H1 (cell line): Measurements from ENCODE around the gene PRLH. TPM values are rescaled to one million over a fixed set of nuclear protein-coding genes. Genes with fewer than 3 reads are reported as not detected.

Experiments
- ASH2L ChIP-seq: fragments of 200-600, 300-600 bp; sonication (generic); IDR thresholded peaks from one replicate; pipeline ENCODE4 v1.7.1; 2017; ENCODE audit warnings: low read length
- BACH1 ChIP-seq: IDR thresholded peaks from 2 replicates; pipeline ENCODE4 v1.6.1; 2012; ENCODE audit warnings: low read length, improper control_type of control experiment
- CEBPB ChIP-seq: IDR thresholded peaks from 2 replicates; pipeline ENCODE4 v1.6.1; 2012; ENCODE audit warnings: low read depth, low read length
- CHD1 ChIP-seq: IDR thresholded peaks from 2 replicates; pipeline ENCODE4 v1.6.1; 2012; ENCODE audit warnings: low read depth, low read length, improper control_type of control experiment
- EGR1 ChIP-seq: IDR thresholded peaks from 2 replicates; pipeline ENCODE4 v1.6.1; 2011; ENCODE audit warnings: low read depth, low read length, borderline replicate concordance
- EP300 ChIP-seq, 2 experiments: IDR thresholded peaks; 1 replicate in 1 of 2; 2 replicates in 1 of 2; pipeline ENCODE4 v1.6.1; 2011 to 2012; ENCODE audit warnings: low read depth in 2 of 2, low read length in 2 of 2, mild to moderate bottlenecking in 2 of 2, borderline replicate concordance in 1 of 2, inconsistent platforms in 1 of 2, moderate library complexity in 1 of 2
- GTF2F1 ChIP-seq: IDR thresholded peaks from 2 replicates; pipeline ENCODE4 v1.6.1; 2012; ENCODE audit warnings: low read depth, low read length, improper control_type of control experiment, borderline replicate concordance
- HDAC2 ChIP-seq, 2 experiments: fragments of 300-600 bp in 1 of 2; sonication (generic) in 1 of 2; IDR thresholded peaks; 2 replicates each; pipeline ENCODE4 v1.6.1; 2011 to 2012; ENCODE audit warnings: low read depth in 2 of 2, low read length in 2 of 2, mild to moderate bottlenecking in 2 of 2, moderate library complexity in 2 of 2, borderline replicate concordance in 1 of 2, inconsistent platforms in 1 of 2
- JUND ChIP-seq: IDR thresholded peaks from 2 replicates; pipeline ENCODE4 v1.6.1; 2011; ENCODE audit warnings: mild to moderate bottlenecking, improper control_type of control experiment, low read length
- KDM4A ChIP-seq: IDR thresholded peaks from one replicate; pipeline ENCODE4 v1.7.1; 2012; ENCODE audit warnings: low read depth, mild to moderate bottlenecking, moderate library complexity, low read length, inconsistent platforms; ENCODE audit not compliant: severe bottlenecking
- NRF1 ChIP-seq: IDR thresholded peaks from 2 replicates; pipeline ENCODE4 v1.6.1; 2011; ENCODE audit warnings: mild to moderate bottlenecking, low read depth, low read length, improper control_type of control experiment
- PHF8 ChIP-seq: fragments of 200-600 bp; sonication (generic); conservative IDR thresholded peaks from 2 replicates; pipeline ENCODE4 v1.7.1; 2012; ENCODE audit warnings: low read depth, mild to moderate bottlenecking, inconsistent platforms, low read length, moderate library complexity
- POLR2AphosphoS5 ChIP-seq: IDR thresholded peaks from 2 replicates; pipeline ENCODE4 v1.6.1; 2011; ENCODE audit warnings: low read depth, low read length
- RXRA ChIP-seq: IDR thresholded peaks from 2 replicates; pipeline ENCODE4 v1.6.1; 2011; ENCODE audit warnings: low read depth, mild to moderate bottlenecking, low read length, moderate library complexity; ENCODE audit not compliant: insufficient read depth
- SIN3A ChIP-seq, 2 experiments: IDR thresholded peaks in 1 of 2; conservative IDR thresholded peaks in 1 of 2; 2 replicates each; pipeline ENCODE4 v1.6.1; 2011 to 2012; ENCODE audit warnings: low read length in 2 of 2, improper control_type of control experiment in 1 of 2, low read depth in 1 of 2, mild to moderate bottlenecking in 1 of 2
- SIRT6 ChIP-seq: IDR thresholded peaks from one replicate; pipeline ENCODE4 v1.7.1; 2012; ENCODE audit warnings: low read length, inconsistent platforms
- SIX5 ChIP-seq: IDR thresholded peaks from 2 replicates; pipeline ENCODE4 v1.6.1; 2011; ENCODE audit warnings: mild to moderate bottlenecking, low read depth, low read length
- SP1 ChIP-seq: IDR thresholded peaks from 2 replicates; pipeline ENCODE4 v1.6.1; 2011; ENCODE audit warnings: low read depth, low read length
- SP2 ChIP-seq: IDR thresholded peaks from 2 replicates; pipeline ENCODE4 v1.6.1; 2012; ENCODE audit warnings: mild to moderate bottlenecking, low read length, inconsistent platforms
- TAF1 ChIP-seq: IDR thresholded peaks from 2 replicates; pipeline ENCODE4 v1.6.1; 2011; ENCODE audit warnings: mild to moderate bottlenecking, low read depth, low read length
- TCF12 ChIP-seq: IDR thresholded peaks from 2 replicates; pipeline ENCODE4 v1.6.1; 2011; ENCODE audit warnings: low read depth, mild to moderate bottlenecking, low read length
- YY1 ChIP-seq: IDR thresholded peaks from 2 replicates; pipeline ENCODE4 v1.6.1; 2011; ENCODE audit warnings: low read depth, mild to moderate bottlenecking, low read length
- polyA plus RNA-seq, 7 experiments: library from polyadenylated mRNA; depleted of rRNA in 3 of 7; stranded (reverse) in 5 of 7; unstranded in 2 of 7; fragments of >200 nt in 5 of 7; fragments of 200-250 nt in 2 of 7; gene quantifications; 1 replicate in 5 of 7; 2 replicates in 1 of 7; 4 replicates in 1 of 7; pipeline versions ENCODE4 v1.2.1 to v1.2.3, GENCODE V29; 2011 to 2013; ENCODE audit warnings: missing spikeins in 2 of 7, mixed read lengths in 2 of 7
- total RNA-seq: library from RNA; stranded (reverse); fragmentation: NEBNext Ultra II Directional; extraction: Animal tissue kit (Norgen Biotek cat#: 25700); gene quantifications from 2 replicates; pipeline ENCODE4 v1.2.1, GENCODE V29; 2021
- TF ChIP-seq, protein P1 (sequence below), 3 experiments: IDR thresholded peaks; 1 replicate in 2 of 3; 2 replicates in 1 of 3; pipeline versions ENCODE4 v1.5.1 to v1.6.1; 2011; ENCODE audit warnings: low read length in 3 of 3, mild to moderate bottlenecking in 3 of 3, inconsistent platforms in 2 of 3, low read depth in 1 of 3, moderate library complexity in 1 of 3; ENCODE audit not compliant: insufficient read depth in 1 of 3; ENCODE audit errors: control extremely low read depth in 1 of 3

Gene PRLH
- total and polyA plus RNA-seq, 2 of the 8 experiments (the other 6 are each of a cell fraction or from before 2014, with no cell fraction given) = not detected

DNA sequence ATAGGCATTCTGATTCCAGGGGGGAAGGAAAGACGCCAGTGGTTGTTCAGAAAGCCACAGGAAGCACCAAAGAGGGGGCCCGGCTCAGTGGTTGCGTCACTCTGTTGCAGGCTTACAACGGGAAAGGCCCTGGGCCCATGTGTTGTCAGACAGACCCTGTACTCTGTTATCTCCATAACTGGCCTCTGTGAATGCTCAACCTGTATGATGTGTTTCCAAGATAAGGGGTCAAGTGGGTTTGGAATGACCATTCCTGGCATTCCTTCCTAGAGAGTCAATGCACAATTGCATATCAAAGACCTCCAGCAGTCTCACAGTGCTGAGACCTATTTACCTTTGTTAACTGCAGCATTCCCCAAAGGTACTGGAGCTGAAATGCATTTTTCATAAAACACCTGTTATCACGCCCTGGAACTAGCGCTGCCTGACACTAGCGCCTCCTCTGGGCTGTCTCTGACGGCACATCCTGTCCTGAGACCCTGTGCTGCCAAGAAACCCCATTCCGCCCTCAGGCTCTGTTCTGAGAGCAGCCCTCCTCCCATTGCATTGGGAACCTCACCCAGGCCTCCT, 47.9 kb downstream of the PRLH start (continued):
- peak; percentile 98 for TF ChIP-seq TCF12
- TF ChIP-seq, protein P1, sequence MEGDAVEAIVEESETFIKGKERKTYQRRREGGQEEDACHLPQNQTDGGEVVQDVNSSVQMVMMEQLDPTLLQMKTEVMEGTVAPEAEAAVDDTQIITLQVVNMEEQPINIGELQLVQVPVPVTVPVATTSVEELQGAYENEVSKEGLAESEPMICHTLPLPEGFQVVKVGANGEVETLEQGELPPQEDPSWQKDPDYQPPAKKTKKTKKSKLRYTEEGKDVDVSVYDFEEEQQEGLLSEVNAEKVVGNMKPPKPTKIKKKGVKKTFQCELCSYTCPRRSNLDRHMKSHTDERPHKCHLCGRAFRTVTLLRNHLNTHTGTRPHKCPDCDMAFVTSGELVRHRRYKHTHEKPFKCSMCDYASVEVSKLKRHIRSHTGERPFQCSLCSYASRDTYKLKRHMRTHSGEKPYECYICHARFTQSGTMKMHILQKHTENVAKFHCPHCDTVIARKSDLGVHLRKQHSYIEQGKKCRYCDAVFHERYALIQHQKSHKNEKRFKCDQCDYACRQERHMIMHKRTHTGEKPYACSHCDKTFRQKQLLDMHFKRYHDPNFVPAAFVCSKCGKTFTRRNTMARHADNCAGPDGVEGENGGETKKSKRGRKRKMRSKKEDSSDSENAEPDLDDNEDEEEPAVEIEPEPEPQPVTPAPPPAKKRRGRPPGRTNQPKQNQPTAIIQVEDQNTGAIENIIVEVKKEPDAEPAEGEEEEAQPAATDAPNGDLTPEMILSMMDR (IDR thresholded peaks at IDR 0.05; ENCODE audit: control extremely low read depth in 1 of 3, insufficient read depth in 1 of 3, low read depth in 1 of 3, low read length in 3 of 3) = peak; percentile 66 to 97 (median 88)
- peak; percentile 91; the same call in 1 of the 2 replicates for TF ChIP-seq CEBPB
- TF ChIP-seq CHD1 = no peak
- TF ChIP-seq RXRA = 0 out of 2 replicates have a peak, but pooled peaks have one; percentile 40
- no peak for TF ChIP-seq SIRT6
- no peak for TF ChIP-seq YY1
- no peak for TF ChIP-seq BACH1
- TF ChIP-seq ASH2L = peak; percentile 32
- TF ChIP-seq SP2 = no peak
- TF ChIP-seq GTF2F1 = no peak
- TF ChIP-seq POLR2AphosphoS5 = no peak; the same call in 1 of the 2 replicates
- peak; percentile 89 for TF ChIP-seq SP1
- no peak for TF ChIP-seq SIN3A (conservative IDR thresholded peaks at IDR 0.05 in 1 of 2, IDR thresholded peaks at IDR 0.05 in 1 of 2; ENCODE audit: low read depth in 1 of 2, low read length in 2 of 2)
- TF ChIP-seq JUND = peak; percentile 73
- TF ChIP-seq EGR1 = peak; percentile 41; the same call in 1 of the 2 replicates
- peak; percentile 17 for TF ChIP-seq KDM4A
- TF ChIP-seq NRF1 = no peak
- peak in 1 of 2 experiments; percentile 96; a peak in 2 of 3 replicates for TF ChIP-seq EP300 (IDR thresholded peaks at IDR 0.05; ENCODE audit: borderline replicate concordance in 1 of 2, low read depth in 2 of 2, low read length in 2 of 2)
- no peak for TF ChIP-seq PHF8
- TF ChIP-seq SIX5 = no peak
- TF ChIP-seq TAF1 = no peak
- TF ChIP-seq HDAC2 (IDR thresholded peaks at IDR 0.05; ENCODE audit: borderline replicate concordance in 1 of 2, low read depth in 2 of 2, low read length in 2 of 2) = peak in 1 of 2 experiments; percentile 94; a peak in 2 of 4 replicates
